ENCODE measurements around the gene PNMA5.
A peak's percentile ranks its signal among the peaks of the same experiment; 100 is the strongest.

PNMA5 gene

GRCh38 chrX:152943826-152944225 lies 50.1 kb downstream of the PNMA5 start:
- Histone ChIP-seq H3K9me3 (ENCODE audit: insufficient read depth, low read depth, low read length) (no peaks in the 10 kb centered on the region), H3K27me3 (ENCODE audit: insufficient read depth, low read length, poor library complexity, severe bottlenecking) (no peaks in the 10 kb centered on the region), H3K4me1 (ENCODE audit: insufficient read depth, low read length, poor library complexity, severe bottlenecking) (no peaks in the 10 kb centered on the region)

GRCh38 chrX:152942077-152942442 lies 51.9 kb downstream of the PNMA5 start:
- H3K79me2 ChIP-seq (ENCODE audit: insufficient read depth, low read length): no peaks in the 10 kb centered on the region
- H3F3A ChIP-seq (ENCODE audit: low read depth): no peaks in the 10 kb centered on the region
- H4K20me1 ChIP-seq (ENCODE audit: insufficient read depth, low read length, poor library complexity, severe bottlenecking): no peaks in the 10 kb centered on the region
- peak overlapping the region; percentile 69 for H3K9ac ChIP-seq (ENCODE audit: low read depth, low read length, poor library complexity, severe bottlenecking)
- TF ChIP-seq EZH2phosphoT487 (IDR thresholded peaks at IDR 0.05; ENCODE audit: borderline replicate concordance): no peak
- TF ChIP-seq CTCF (conservative IDR thresholded peaks at IDR 0.05; ENCODE audit: low read length): no peak
- no peaks in the 10 kb centered on the region for H3K36me3 ChIP-seq (ENCODE audit: insufficient read depth, low read length)
- H2AFZ ChIP-seq (ENCODE audit: low read length): peak overlapping the region; percentile 93
- H3K9me3 ChIP-seq (ENCODE audit: insufficient read depth, low read depth, low read length): no peaks in the 10 kb centered on the region
- no peaks in the 10 kb centered on the region for H3K4me1 ChIP-seq (ENCODE audit: insufficient read depth, low read length, poor library complexity, severe bottlenecking)
- peak overlapping the region; percentile 83 for H3K4me3 ChIP-seq (ENCODE audit: low read length, poor library complexity, severe bottlenecking)
- no peaks in the 10 kb centered on the region for H3K27me3 ChIP-seq (ENCODE audit: insufficient read depth, low read length, poor library complexity, severe bottlenecking)
- H3K4me2 ChIP-seq (ENCODE audit: low read depth, low read length, poor library complexity, severe bottlenecking): peak overlapping the region; percentile 76
- no peaks in the 10 kb centered on the region for H3K9me2 ChIP-seq (replicated peaks; ENCODE audit: low read depth, low read length)

More at GRCh38 chrX:152943826-152944225, 50.1 kb downstream of the PNMA5 start:
- Histone ChIP-seq H3K79me2 (ENCODE audit: insufficient read depth, low read length) (no peaks in the 10 kb centered on the region), H3K36me3 (ENCODE audit: insufficient read depth, low read length) (no peaks in the 10 kb centered on the region), H3F3A (ENCODE audit: low read depth) (no peaks in the 10 kb centered on the region), H3K9ac (ENCODE audit: low read depth, low read length, poor library complexity, severe bottlenecking) (no peak overlapping the region), H3K9me2 (replicated peaks; ENCODE audit: low read depth, low read length) (no peaks in the 10 kb centered on the region), H3K4me3 (ENCODE audit: low read length, poor library complexity, severe bottlenecking) (no peak overlapping the region), H4K20me1 (ENCODE audit: insufficient read depth, low read length, poor library complexity, severe bottlenecking) (no peaks in the 10 kb centered on the region), H3K4me2 (ENCODE audit: low read depth, low read length, poor library complexity, severe bottlenecking) (no peak overlapping the region), H2AFZ (ENCODE audit: low read length) (no peak overlapping the region)
- no peak for TF ChIP-seq EZH2phosphoT487 (IDR thresholded peaks at IDR 0.05; ENCODE audit: borderline replicate concordance)
- no peak for TF ChIP-seq CTCF (conservative IDR thresholded peaks at IDR 0.05; ENCODE audit: low read length)

GRCh38 chrX:152941328-152942076 lies 52.4 kb downstream of the PNMA5 start:
- no peaks in the 10 kb centered on the region for H3K9me3 ChIP-seq (ENCODE audit: insufficient read depth, low read depth, low read length)
- no peaks in the 10 kb centered on the region for H3K4me1 ChIP-seq (ENCODE audit: insufficient read depth, low read length, poor library complexity, severe bottlenecking)
- H3K4me3 ChIP-seq (ENCODE audit: low read length, poor library complexity, severe bottlenecking): peak overlapping the region; percentile 83
- H3K9me2 ChIP-seq (replicated peaks; ENCODE audit: low read depth, low read length): no peaks in the 10 kb centered on the region
- no peaks in the 10 kb centered on the region for H3K27me3 ChIP-seq (ENCODE audit: insufficient read depth, low read length, poor library complexity, severe bottlenecking)
- H3K9ac ChIP-seq (ENCODE audit: low read depth, low read length, poor library complexity, severe bottlenecking): peak overlapping the region; percentile 80
- no peaks in the 10 kb centered on the region for H3F3A ChIP-seq (ENCODE audit: low read depth)
- H3K79me2 ChIP-seq (ENCODE audit: insufficient read depth, low read length): no peaks in the 10 kb centered on the region
- H3K4me2 ChIP-seq (ENCODE audit: low read depth, low read length, poor library complexity, severe bottlenecking): peak overlapping the region; percentile 94
- H2AFZ ChIP-seq (ENCODE audit: low read length): peak overlapping the region; percentile 96
- no peaks in the 10 kb centered on the region for H4K20me1 ChIP-seq (ENCODE audit: insufficient read depth, low read length, poor library complexity, severe bottlenecking)
- TF ChIP-seq EZH2phosphoT487 (IDR thresholded peaks at IDR 0.05; ENCODE audit: borderline replicate concordance): no peak
- peak; percentile 58 for TF ChIP-seq CTCF (conservative IDR thresholded peaks at IDR 0.05; ENCODE audit: low read length)
- H3K36me3 ChIP-seq (ENCODE audit: insufficient read depth, low read length): no peaks in the 10 kb centered on the region
